HepG2 (cell line): ENCODE data around the gene CARD8. TPM values are rescaled to one million over a fixed set of nuclear protein-coding genes. Genes with fewer than 3 reads are reported as not detected.

Experiments used
- ATAC-seq: fragments of 200-7000 bp; cut with Tn5 transposase; 3 replicates; pipeline ENCODE4 v1.9.1; 2020; ENCODE audit warnings: mild to moderate bottlenecking, moderate library complexity
- BruUV-seq: library from RNA; stranded (reverse); fragments of 400-500 nt; replicated peaks from 2 replicates; lab custom pipeline; 2021; lab: Mats Ljungman, UMichigan
- CTCF ChIA-PET: fragments of 300-600 bp; formaldehyde crosslinking; extraction: SDS; loops from one replicate; lab custom pipeline; 2021; ENCODE audit warnings: low total read pairs, inconsistent platforms, low intra/inter-chr PET ratio; lab: Yijun Ruan, JAX
- POLR2A ChIA-PET: fragments of 350-600 bp; sonication (Branson Sonifier 250); formaldehyde crosslinking; loops from one replicate; lab custom pipeline; 2020; ENCODE audit warnings: antibody characterized with exemption, inconsistent platforms; lab: Yijun Ruan, JAX
- DNase-seq: peaks from one replicate; pipeline ENCODE4 v3.0.0-alpha.2; 2015; ENCODE audit warnings: low spot score
- FAIRE-seq: peaks from 3 replicates; lab custom pipeline; 2011; peaks lifted over from hg19 to GRCh38; lab: Jason Lieb, UNC
- H2AFZ ChIP-seq: one replicate; pipeline ENCODE4 v1.6.1; 2011; ENCODE audit warnings: low read length, inconsistent platforms
- H3K27ac ChIP-seq: fragments of 300-600 bp; 3 replicates; pipeline ENCODE4 v1.8.0; 2011; ENCODE audit warnings: mixed run types, mild to moderate bottlenecking, mixed read lengths, low read length, inconsistent platforms; ENCODE audit not compliant: insufficient read depth; ENCODE audit errors: extremely low read length
- H3K27me3 ChIP-seq, 2 experiments: fragments of 200-600 bp in 1 of 2; 2 replicates in 1 of 2; 3 replicates in 1 of 2; pipeline versions ENCODE4 v1.6.0 to v1.8.0; 2011; ENCODE audit warnings: low read length in 2 of 2, mild to moderate bottlenecking in 2 of 2, moderate library complexity in 2 of 2, inconsistent platforms in 1 of 2; ENCODE audit not compliant: insufficient read depth in 2 of 2, control insufficient read depth in 1 of 2
- H3K36me3 ChIP-seq, 2 experiments: fragments of 200-600 bp in 1 of 2; replicated peaks in 1 of 2; 2 replicates in 1 of 2; 3 replicates in 1 of 2; pipeline versions ENCODE4 v1.5.1 to v1.8.0; 2011; ENCODE audit warnings: low read length in 2 of 2, inconsistent platforms in 1 of 2; ENCODE audit not compliant: insufficient read depth in 2 of 2, control insufficient read depth in 1 of 2
- H3K4me1 ChIP-seq: 2 replicates; pipeline ENCODE4 v1.5.1; 2012; ENCODE audit warnings: low read length, inconsistent platforms; ENCODE audit not compliant: insufficient read depth
- H3K4me2 ChIP-seq: 2 replicates; pipeline ENCODE4 v1.6.0; 2011; ENCODE audit warnings: low read depth, low read length, inconsistent platforms
- H3K4me3 ChIP-seq, 3 experiments: fragments of 200-600 bp in 1 of 3; sonication (generic), shearing (Covaris generic) in 1 of 3; replicated peaks in 1 of 3; 2 replicates each; pipeline ENCODE4 v1.5.1; 2011 to 2016; ENCODE audit warnings: low read length in 3 of 3, inconsistent platforms in 2 of 3, low read depth in 2 of 3, mild to moderate bottlenecking in 2 of 3, control low read depth in 1 of 3, mixed read lengths in 1 of 3; ENCODE audit not compliant: insufficient read depth in 1 of 3
- H3K79me2 ChIP-seq: one replicate; pipeline ENCODE4 v1.6.1; 2011; ENCODE audit warnings: low read length, inconsistent platforms; ENCODE audit not compliant: insufficient read depth
- H3K9ac ChIP-seq: 2 replicates; pipeline ENCODE4 v1.6.0; 2011; ENCODE audit warnings: mild to moderate bottlenecking, low read depth, low read length, inconsistent platforms; ENCODE audit not compliant: insufficient read depth
- H3K9me3 ChIP-seq: 2 replicates; pipeline ENCODE4 v1.5.1; 2012; ENCODE audit warnings: mild to moderate bottlenecking, low read length
- H4K20me1 ChIP-seq: 2 replicates; pipeline ENCODE4 v1.6.0; 2011; ENCODE audit warnings: inconsistent platforms, mild to moderate bottlenecking, low read length, moderate library complexity; ENCODE audit not compliant: insufficient read depth
- EEA1 ChIP-seq: sonication (generic); formaldehyde crosslinking; IDR thresholded peaks from 2 replicates; pipeline ENCODE4 v1.5.1; 2020; ENCODE audit warnings: mild to moderate bottlenecking, missing genetic modification reagents, borderline replicate concordance
- NFE2 ChIP-seq: sonication (generic); formaldehyde crosslinking; IDR thresholded peaks from 2 replicates; pipeline ENCODE4 v1.4.0; 2020; ENCODE audit warnings: missing genetic modification reagents
- ZNF225 ChIP-seq: sonication (generic); formaldehyde crosslinking; IDR thresholded peaks from 2 replicates; pipeline ENCODE4 v1.4.0; 2020; ENCODE audit warnings: mild to moderate bottlenecking, missing genetic modification reagents
- ZNF333 ChIP-seq: sonication (generic); formaldehyde crosslinking; IDR thresholded peaks from 2 replicates; pipeline ENCODE4 v1.4.0; 2020; ENCODE audit warnings: mild to moderate bottlenecking, missing genetic modification reagents, borderline replicate concordance
- ZNF34 ChIP-seq: sonication (generic); formaldehyde crosslinking; IDR thresholded peaks from 2 replicates; pipeline ENCODE4 v1.4.0; 2020; ENCODE audit warnings: mild to moderate bottlenecking, missing genetic modification reagents, borderline replicate concordance
- ZNF629 ChIP-seq: sonication (generic); formaldehyde crosslinking; conservative IDR thresholded peaks from 2 replicates; pipeline ENCODE4 v1.5.0; 2020; ENCODE audit warnings: missing genetic modification reagents
- WGBS: methylation state at CpG from one replicate; pipeline ENCODE4 v1.1.6; 2017; ENCODE audit warnings: low lambda C conversion rate; 5-methylcytosine and 5-hydroxymethylcytosine counted together
- in situ Hi-C: cut with HindIII; loops from 2 replicates; pipeline ENCODE4 v1.10.0; 2017; ENCODE audit warnings: low pct_unique_long_range_greater_than_20kb; ENCODE audit not compliant: extremely low pct_ligation_motif_present
- intact Hi-C: fragments of 100-400 bp; cut with micrococcal nuclease; formaldehyde crosslinking; loops from one replicate; pipeline ENCODE4 v1.10.0; 2022; ENCODE audit not compliant: unreplicated experiment
- polyA plus RNA-seq, 8 experiments: library from polyadenylated mRNA; depleted of rRNA in 3 of 8; stranded (reverse) in 7 of 8; unstranded in 1 of 8; fragments of >200 nt; fragmentation: Illumina TruSeq in 4 of 8; extraction: Trizol in 4 of 8; gene quantifications; 2 replicates each; pipeline versions ENCODE4 v1.2.1 to v1.2.3, GENCODE V29; 2011 to 2016; ENCODE audit warnings: low read depth in 4 of 8, missing spikeins in 1 of 8, mixed read lengths in 1 of 8; ENCODE audit not compliant: insufficient read depth in 1 of 8
- total RNA-seq, 5 experiments: library from RNA; depleted of rRNA; stranded (reverse); fragments of >200 nt; fragmentation: Illumina TruSeq; extraction: Trizol; gene quantifications; 2 replicates each; pipeline ENCODE4 v1.2.3, GENCODE V29; 2016; ENCODE audit warnings: low read depth in 1 of 5
- TF ChIP-seq, protein P1 (sequence below): sonication (generic); formaldehyde crosslinking; IDR thresholded peaks from 2 replicates; pipeline ENCODE4 v1.5.0; 2020; ENCODE audit warnings: mild to moderate bottlenecking, missing genetic modification reagents
- TF ChIP-seq, protein P2 (sequence below): sonication (generic); formaldehyde crosslinking; IDR thresholded peaks from 2 replicates; pipeline ENCODE4 v1.8.0; 2022; ENCODE audit warnings: missing genetic modification reagents, mild to moderate bottlenecking, moderate library complexity, borderline replicate concordance

CARD8 gene
- total and polyA plus RNA-seq, 2 of the 13 experiments (the other 11 are each of a cell fraction or from before 2014, with no cell fraction given) = 15.0 to 19.2 TPM

DNA sequence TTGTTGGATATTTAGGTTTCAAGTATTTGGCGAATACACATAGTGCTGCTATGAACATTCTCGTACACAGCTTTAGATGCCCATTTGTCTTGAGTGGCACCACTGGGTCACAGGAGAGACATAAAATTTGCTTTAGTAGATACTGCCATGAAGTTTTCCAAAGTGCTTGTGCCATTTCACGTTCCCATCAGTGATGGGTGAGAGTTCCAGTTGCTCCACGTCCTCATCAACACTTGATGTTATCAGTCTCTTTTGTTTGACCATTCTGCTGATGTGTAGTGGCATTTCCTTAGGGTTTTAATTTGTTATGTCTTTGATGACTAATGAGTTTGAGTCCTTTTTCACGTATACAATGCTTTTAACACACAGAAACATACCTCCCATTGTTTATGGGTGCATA is 74.2 kb downstream of the CARD8 start:
- no peak for FAIRE-seq
- TF ChIP-seq ZNF225 (no peak), EEA1 (CRISPR knock-in tag) (no peak)
- TF ChIP-seq, all 625 proteins: peak for 0

DNA sequence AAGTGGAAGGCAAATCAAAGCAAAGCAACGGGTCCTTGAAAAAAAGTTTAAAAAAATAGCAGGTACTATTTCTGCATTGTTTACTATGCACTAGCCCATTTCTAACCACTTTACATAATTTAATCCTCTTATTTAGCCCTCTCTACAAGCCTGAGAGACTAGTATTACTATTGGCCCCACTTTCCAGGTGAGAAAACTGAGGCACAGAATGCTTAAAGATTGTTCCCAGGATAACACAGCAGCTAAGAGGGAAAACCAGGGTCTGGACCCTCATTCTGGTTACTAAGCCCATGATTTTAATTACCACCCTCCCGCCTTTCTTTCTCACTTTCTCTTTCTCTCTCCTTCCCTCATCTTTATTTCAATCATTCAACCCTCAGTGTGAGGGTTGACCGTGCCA is 79.5 kb downstream of the CARD8 start:
- H4K20me1 ChIP-seq = no peaks in the 10 kb centered on the region
- H2AFZ ChIP-seq = no peak overlapping the region
- ATAC-seq = no peak
- peaks cover 2 to 8% of the 10 kb centered on the region in 2 experiments; a peak in 4 of 5 replicates for H3K36me3 ChIP-seq
- DNase-seq = no peak
- ChIA-PET CTCF (no interaction called here), POLR2A (no interaction called here)
- H3K4me3 ChIP-seq = no peak overlapping the region
- H3K79me2 ChIP-seq = peaks cover 2% of the 10 kb centered on the region
- no peak overlapping the region for H3K4me2 ChIP-seq
- in situ Hi-C loops = no loop called here
- no peak overlapping the region for H3K9ac ChIP-seq
- BruUV-seq = no TSS peak
- peaks cover 2% of the 10 kb centered on the region for H3K9me3 ChIP-seq
- intact Hi-C loops = no loop called here
- no peak for FAIRE-seq
- TF ChIP-seq NFE2 (CRISPR knock-in tag) (no peak), ZNF34 (CRISPR knock-in tag) (no peak), ZNF333 (CRISPR knock-in tag) (no peak), ZNF629 (CRISPR knock-in tag) (peak; percentile 68)
- TF ChIP-seq, protein P1, sequence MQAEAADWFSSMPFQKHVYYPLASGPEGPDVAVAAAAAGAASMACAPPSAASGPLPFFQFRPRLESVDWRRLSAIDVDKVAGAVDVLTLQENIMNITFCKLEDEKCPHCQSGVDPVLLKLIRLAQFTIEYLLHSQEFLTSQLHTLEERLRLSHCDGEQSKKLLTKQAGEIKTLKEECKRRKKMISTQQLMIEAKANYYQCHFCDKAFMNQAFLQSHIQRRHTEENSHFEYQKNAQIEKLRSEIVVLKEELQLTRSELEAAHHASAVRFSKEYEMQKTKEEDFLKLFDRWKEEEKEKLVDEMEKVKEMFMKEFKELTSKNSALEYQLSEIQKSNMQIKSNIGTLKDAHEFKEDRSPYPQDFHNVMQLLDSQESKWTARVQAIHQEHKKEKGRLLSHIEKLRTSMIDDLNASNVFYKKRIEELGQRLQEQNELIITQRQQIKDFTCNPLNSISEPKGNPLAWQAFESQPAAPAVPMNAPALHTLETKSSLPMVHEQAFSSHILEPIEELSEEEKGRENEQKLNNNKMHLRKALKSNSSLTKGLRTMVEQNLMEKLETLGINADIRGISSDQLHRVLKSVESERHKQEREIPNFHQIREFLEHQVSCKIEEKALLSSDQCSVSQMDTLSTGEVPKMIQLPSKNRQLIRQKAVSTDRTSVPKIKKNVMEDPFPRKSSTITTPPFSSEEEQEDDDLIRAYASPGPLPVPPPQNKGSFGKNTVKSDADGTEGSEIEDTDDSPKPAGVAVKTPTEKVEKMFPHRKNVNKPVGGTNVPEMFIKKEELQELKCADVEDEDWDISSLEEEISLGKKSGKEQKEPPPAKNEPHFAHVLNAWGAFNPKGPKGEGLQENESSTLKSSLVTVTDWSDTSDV = no peak
- TF ChIP-seq, protein P2, sequence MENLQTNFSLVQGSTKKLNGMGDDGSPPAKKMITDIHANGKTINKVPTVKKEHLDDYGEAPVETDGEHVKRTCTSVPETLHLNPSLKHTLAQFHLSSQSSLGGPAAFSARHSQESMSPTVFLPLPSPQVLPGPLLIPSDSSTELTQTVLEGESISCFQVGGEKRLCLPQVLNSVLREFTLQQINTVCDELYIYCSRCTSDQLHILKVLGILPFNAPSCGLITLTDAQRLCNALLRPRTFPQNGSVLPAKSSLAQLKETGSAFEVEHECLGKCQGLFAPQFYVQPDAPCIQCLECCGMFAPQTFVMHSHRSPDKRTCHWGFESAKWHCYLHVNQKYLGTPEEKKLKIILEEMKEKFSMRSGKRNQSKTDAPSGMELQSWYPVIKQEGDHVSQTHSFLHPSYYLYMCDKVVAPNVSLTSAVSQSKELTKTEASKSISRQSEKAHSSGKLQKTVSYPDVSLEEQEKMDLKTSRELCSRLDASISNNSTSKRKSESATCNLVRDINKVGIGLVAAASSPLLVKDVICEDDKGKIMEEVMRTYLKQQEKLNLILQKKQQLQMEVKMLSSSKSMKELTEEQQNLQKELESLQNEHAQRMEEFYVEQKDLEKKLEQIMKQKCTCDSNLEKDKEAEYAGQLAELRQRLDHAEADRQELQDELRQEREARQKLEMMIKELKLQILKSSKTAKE = no peak
- H3K27me3 ChIP-seq = no peaks in the 10 kb centered on the region; a peak in 1 of 5 replicates
- H3K4me1 ChIP-seq = peaks cover 7% of the 10 kb centered on the region
- 96% methylated on average over 3 of the region's 3 CpGs for whole genome bisulfite sequencing
- H3K27ac ChIP-seq = no peak overlapping the region

More for the DNA sequence above, 74.2 kb downstream of the CARD8 start:
- 95% methylated on average over 5 of the region's 5 CpGs for WGBS
- intact Hi-C loops (no loop called here), in situ Hi-C loops (no loop called here)
- H3K4me1 ChIP-seq = no peaks in the 10 kb centered on the region
- DNase-seq (no peak), ATAC-seq (no peak)
- no peaks in the 10 kb centered on the region for H4K20me1 ChIP-seq
- no peak overlapping the region for H3K9ac ChIP-seq
- CTCF ChIA-PET = no interaction called here
- no peak overlapping the region for H2AFZ ChIP-seq
- H3K4me2 ChIP-seq = no peak overlapping the region
- H3K36me3 ChIP-seq = no peaks in the 10 kb centered on the region
- H3K27me3 ChIP-seq = no peaks in the 10 kb centered on the region
- H3K27ac ChIP-seq = no peak overlapping the region
- BruUV-seq = no TSS peak
- H3K79me2 ChIP-seq = no peaks in the 10 kb centered on the region
- peaks cover 9% of the 10 kb centered on the region for H3K9me3 ChIP-seq
- H3K4me3 ChIP-seq = no peak overlapping the region
- POLR2A ChIA-PET = no interaction called here
